ENCODE measurements around the gene ARL6IP1. TPM values are rescaled to one million over a fixed set of nuclear protein-coding genes. Genes with fewer than 3 reads are reported as not detected.

ARL6IP1 gene
- 105 TPM for polyA plus RNA-seq (2013)

GRCh38 chr16:18801145-18801972 is at the start of gene ARL6IP1:
TSS of gene ARL6IP1 (minus strand) at chr16:18801549. CDS start at chr16:18801466, 83 bp downstream.
- peaks cover 35 to 64% (median 50%) of the 10 kb centered on the region in 4 experiments for H3K4me1 ChIP-seq (ENCODE audit: control extremely low read depth in 1 of 4, control insufficient read depth in 4 of 4, insufficient read depth in 4 of 4, low read length in 3 of 4)

GRCh38 chr16:18846416-18846815 is 45.1 kb upstream of the ARL6IP1 start:
- peaks cover 36 to 90% (median 60%) of the 10 kb centered on the region in 4 experiments for H3K36me3 ChIP-seq (ENCODE audit: control insufficient read depth in 4 of 4, insufficient read depth in 4 of 4, low read length in 3 of 4)
- ChIA-PET POLR2A (interaction anchor here (1.8 kb wide), 1 partner anchor 45 kb away, joined by 10 read pairs; the partner anchor contains the start of gene ARL6IP1), CTCF (interaction anchor here (1.3 kb wide), 1 partner anchor 12 kb away, joined by 4 read pairs; no protein-coding TSS in a partner anchor)
- H3K9me3 ChIP-seq (ENCODE audit: control extremely low read depth in 1 of 5, control insufficient read depth in 4 of 5, insufficient read depth in 2 of 5, low read depth in 1 of 5, low read length in 4 of 5): no peaks in the 10 kb centered on the region
- no peaks in the 10 kb centered on the region for H3K27me3 ChIP-seq (replicated peaks in 2 of 5; ENCODE audit: control insufficient read depth in 4 of 5, insufficient read depth in 5 of 5, low read length in 4 of 5)
- no peak overlapping the region for H3K27ac ChIP-seq (ENCODE audit: insufficient read depth in 1 of 2, low read depth in 1 of 2, low read length in 2 of 2, poor library complexity in 1 of 2, severe bottlenecking in 2 of 2)
- 100% methylated on average over 1 of the region's 1 CpG for WGBS (ENCODE audit: insufficient coverage)
- H3K4me1 ChIP-seq (ENCODE audit: control extremely low read depth in 1 of 4, control insufficient read depth in 4 of 4, insufficient read depth in 4 of 4, low read length in 3 of 4): no peaks in the 10 kb centered on the region
- no peak for DNase-seq
- H3K4me3 ChIP-seq (ENCODE audit: control insufficient read depth in 1 of 7, extremely low read depth in 1 of 7, insufficient read depth in 4 of 7, low read depth in 2 of 7, low read length in 6 of 7): no peak overlapping the region

More at GRCh38 chr16:18801145-18801972, at the start of gene ARL6IP1:
- Histone ChIP-seq H3K36me3 (ENCODE audit: control insufficient read depth in 4 of 4, insufficient read depth in 4 of 4, low read length in 3 of 4) (peaks cover 2 to 16% (median 8%) of the 10 kb centered on the region in 4 experiments), H3K27ac (ENCODE audit: insufficient read depth in 1 of 2, low read depth in 1 of 2, low read length in 2 of 2, poor library complexity in 1 of 2, severe bottlenecking in 2 of 2) (peak within 1 kb of the TSS; percentile 84 to 95), H3K9me3 (ENCODE audit: control extremely low read depth in 1 of 5, control insufficient read depth in 4 of 5, insufficient read depth in 2 of 5, low read depth in 1 of 5, low read length in 4 of 5) (no peaks in the 10 kb centered on the region), H3K27me3 (replicated peaks in 2 of 5; ENCODE audit: control insufficient read depth in 4 of 5, insufficient read depth in 5 of 5, low read length in 4 of 5) (no peaks in the 10 kb centered on the region), H3K4me3 (ENCODE audit: control insufficient read depth in 1 of 7, extremely low read depth in 1 of 7, insufficient read depth in 4 of 7, low read depth in 2 of 7, low read length in 6 of 7) (peak within 1 kb of the TSS; percentile 71 to 96 (median 89))
- ChIA-PET POLR2A (interaction anchor here (1.0 to 2.1 kb wide), 6 partner anchors 9 to 1431 kb away, joined by 3 to 19 read pairs (median 6); partner anchors contain the start of gene RPS15A), CTCF (interaction anchor here (0.6 to 6.6 kb wide), 10 partner anchors 10 to 1340 kb away, joined by 3 to 56 read pairs (median 4); partner anchors contain the start of gene RPS15A)
- peak; percentile 100 for DNase-seq
- under 1% methylated on average over 72 of the region's 77 CpGs for whole genome bisulfite sequencing (ENCODE audit: insufficient coverage)

- 100% methylated on average over 3 of the region's 6 CpGs for WGBS (ENCODE audit: insufficient coverage)
- POLR2A ChIA-PET: no interaction called here
- H3K4me1 ChIP-seq (ENCODE audit: control extremely low read depth in 1 of 4, control insufficient read depth in 4 of 4, insufficient read depth in 4 of 4, low read length in 3 of 4): no peaks in the 10 kb centered on the region
- peaks cover 28 to 90% (median 52%) of the 10 kb centered on the region in 4 experiments for H3K36me3 ChIP-seq (ENCODE audit: control insufficient read depth in 4 of 4, insufficient read depth in 4 of 4, low read length in 3 of 4)
- no peaks in the 10 kb centered on the region for H3K27me3 ChIP-seq (replicated peaks in 2 of 5; ENCODE audit: control insufficient read depth in 4 of 5, insufficient read depth in 5 of 5, low read length in 4 of 5)
- no peak for DNase-seq
- H3K4me3 ChIP-seq (ENCODE audit: control insufficient read depth in 1 of 7, extremely low read depth in 1 of 7, insufficient read depth in 4 of 7, low read depth in 2 of 7, low read length in 6 of 7): no peak overlapping the region
- H3K27ac ChIP-seq (ENCODE audit: insufficient read depth in 1 of 2, low read depth in 1 of 2, low read length in 2 of 2, poor library complexity in 1 of 2, severe bottlenecking in 2 of 2): peak overlapping the region in 1 of 2 experiments; percentile 7
- H3K9me3 ChIP-seq (ENCODE audit: control extremely low read depth in 1 of 5, control insufficient read depth in 4 of 5, insufficient read depth in 2 of 5, low read depth in 1 of 5, low read length in 4 of 5): no peaks in the 10 kb centered on the region
- CTCF ChIA-PET: no interaction called here
These were observed 41.2 kb upstream of the ARL6IP1 start for GRCh38 chr16:18842565-18842964.

- WGBS (ENCODE audit: insufficient coverage): 100% methylated on average over 2 of the region's 7 CpGs
- Histone ChIP-seq H3K4me3 (ENCODE audit: control insufficient read depth in 1 of 7, extremely low read depth in 1 of 7, insufficient read depth in 4 of 7, low read depth in 2 of 7, low read length in 6 of 7) (no peak overlapping the region), H3K27ac (ENCODE audit: insufficient read depth in 1 of 2, low read depth in 1 of 2, low read length in 2 of 2, poor library complexity in 1 of 2, severe bottlenecking in 2 of 2) (no peak overlapping the region), H3K36me3 (ENCODE audit: control insufficient read depth in 4 of 4, insufficient read depth in 4 of 4, low read length in 3 of 4) (peaks cover 27 to 91% (median 52%) of the 10 kb centered on the region in 4 experiments), H3K27me3 (replicated peaks in 2 of 5; ENCODE audit: control insufficient read depth in 4 of 5, insufficient read depth in 5 of 5, low read length in 4 of 5) (no peaks in the 10 kb centered on the region), H3K4me1 (ENCODE audit: control extremely low read depth in 1 of 4, control insufficient read depth in 4 of 4, insufficient read depth in 4 of 4, low read length in 3 of 4) (no peaks in the 10 kb centered on the region), H3K9me3 (ENCODE audit: control extremely low read depth in 1 of 5, control insufficient read depth in 4 of 5, insufficient read depth in 2 of 5, low read depth in 1 of 5, low read length in 4 of 5) (no peaks in the 10 kb centered on the region)
- ChIA-PET POLR2A (interaction anchor here (0.6 kb wide), 1 partner anchor 39 kb away, joined by 4 read pairs; no protein-coding TSS in a partner anchor), CTCF (no interaction called here)
- DNase-seq: no peak
These were observed 40.6 kb upstream of the ARL6IP1 start for GRCh38 chr16:18841833-18842525.

- Histone ChIP-seq H3K27ac (ENCODE audit: insufficient read depth in 1 of 2, low read depth in 1 of 2, low read length in 2 of 2, poor library complexity in 1 of 2, severe bottlenecking in 2 of 2) (no peak overlapping the region), H3K4me1 (ENCODE audit: control extremely low read depth in 1 of 4, control insufficient read depth in 4 of 4, insufficient read depth in 4 of 4, low read length in 3 of 4) (peaks cover 0 to 2% (median 0%) of the 10 kb centered on the region in 4 experiments), H3K36me3 (ENCODE audit: control insufficient read depth in 4 of 4, insufficient read depth in 4 of 4, low read length in 3 of 4) (peaks cover 41 to 93% (median 61%) of the 10 kb centered on the region in 4 experiments), H3K9me3 (ENCODE audit: control extremely low read depth in 1 of 5, control insufficient read depth in 4 of 5, insufficient read depth in 2 of 5, low read depth in 1 of 5, low read length in 4 of 5) (peaks cover 0 to 7% (median 1%) of the 10 kb centered on the region in 5 experiments), H3K4me3 (ENCODE audit: control insufficient read depth in 1 of 7, extremely low read depth in 1 of 7, insufficient read depth in 4 of 7, low read depth in 2 of 7, low read length in 6 of 7) (no peak overlapping the region), H3K27me3 (replicated peaks in 2 of 5; ENCODE audit: control insufficient read depth in 4 of 5, insufficient read depth in 5 of 5, low read length in 4 of 5) (no peaks in the 10 kb centered on the region)
- POLR2A ChIA-PET: no interaction called here
- no peak for DNase-seq
- CTCF ChIA-PET: no interaction called here
- WGBS (ENCODE audit: insufficient coverage): 100% methylated on average over 2 of the region's 6 CpGs
These were observed 38.2 kb upstream of the ARL6IP1 start for GRCh38 chr16:18839555-18839954.

- Histone ChIP-seq H3K4me3 (ENCODE audit: control insufficient read depth in 1 of 7, extremely low read depth in 1 of 7, insufficient read depth in 4 of 7, low read depth in 2 of 7, low read length in 6 of 7) (no peak overlapping the region), H3K27ac (ENCODE audit: insufficient read depth in 1 of 2, low read depth in 1 of 2, low read length in 2 of 2, poor library complexity in 1 of 2, severe bottlenecking in 2 of 2) (no peak overlapping the region), H3K4me1 (ENCODE audit: control extremely low read depth in 1 of 4, control insufficient read depth in 4 of 4, insufficient read depth in 4 of 4, low read length in 3 of 4) (peaks cover 0 to 2% (median 0%) of the 10 kb centered on the region in 4 experiments), H3K9me3 (ENCODE audit: control extremely low read depth in 1 of 5, control insufficient read depth in 4 of 5, insufficient read depth in 2 of 5, low read depth in 1 of 5, low read length in 4 of 5) (peaks cover 0 to 7% (median 1%) of the 10 kb centered on the region in 5 experiments), H3K36me3 (ENCODE audit: control insufficient read depth in 4 of 4, insufficient read depth in 4 of 4, low read length in 3 of 4) (peaks cover 39 to 96% (median 72%) of the 10 kb centered on the region in 4 experiments), H3K27me3 (replicated peaks in 2 of 5; ENCODE audit: control insufficient read depth in 4 of 5, insufficient read depth in 5 of 5, low read length in 4 of 5) (no peaks in the 10 kb centered on the region)
- CTCF ChIA-PET: interaction anchor here (2.0 kb wide), 1 partner anchor 19 kb away, joined by 4 read pairs; no protein-coding TSS in a partner anchor
- DNase-seq: no peak
- POLR2A ChIA-PET: no interaction called here
These were observed 35.4 kb upstream of the ARL6IP1 start for GRCh38 chr16:18836702-18837101.
